Endothelial cell of umbilical vein (primary cell): ENCODE measurements around the gene NTN4. TPM values are rescaled to one million over a fixed set of nuclear protein-coding genes. Genes with fewer than 3 reads are reported as not detected.

Experiments used
- BruUV-seq: library from RNA; stranded (reverse); fragments of 400-500 nt; replicated peaks from 2 replicates; lab custom pipeline; 2021; lab: Mats Ljungman, UMichigan
- CTCF ChIA-PET: fragments of 300-600, 350-600 bp; sonication (Branson Sonifier 250); formaldehyde crosslinking; loops from one replicate; lab custom pipeline; 2021; ENCODE audit warnings: antibody characterized with exemption, inconsistent platforms; lab: Charles Lee
- POLR2A ChIA-PET: fragments of 300-600, 350-600 bp; sonication (Branson Sonifier 250); formaldehyde crosslinking; loops from one replicate; lab custom pipeline; 2021; ENCODE audit warnings: antibody characterized with exemption, inconsistent platforms; lab: Charles Lee
- DNase-seq: peaks from one replicate; pipeline ENCODE4 v3.0.0-alpha.2; 2011; ENCODE audit warnings: low read depth, low spot score
- FAIRE-seq: peaks from 2 replicates; lab custom pipeline; 2011; peaks lifted over from hg19 to GRCh38; lab: Jason Lieb, UNC
- H2AFZ ChIP-seq: 2 replicates; pipeline ENCODE4 v1.6.0; 2012; ENCODE audit warnings: low read depth, low read length, control low read depth, inconsistent platforms
- H3K27ac ChIP-seq: 2 replicates; pipeline ENCODE4 v1.5.1; 2011; ENCODE audit warnings: low read depth, mild to moderate bottlenecking, control low read depth, low read length, moderate library complexity; ENCODE audit not compliant: insufficient read depth
- H3K27me3 ChIP-seq, 2 experiments: 2 replicates each; pipeline versions ENCODE4 v1.6.0 to v1.6.1; 2011; ENCODE audit warnings: low read length in 2 of 2, mixed read lengths in 1 of 2; ENCODE audit not compliant: control insufficient read depth in 2 of 2, insufficient read depth in 2 of 2
- H3K36me3 ChIP-seq, 2 experiments: 2 replicates in 1 of 2; 3 replicates in 1 of 2; pipeline ENCODE4 v1.5.1; 2011; ENCODE audit warnings: low read length in 2 of 2, mild to moderate bottlenecking in 1 of 2, moderate library complexity in 1 of 2; ENCODE audit not compliant: control insufficient read depth in 2 of 2, insufficient read depth in 2 of 2; ENCODE audit errors: extremely low read depth in 1 of 2
- H3K4me1 ChIP-seq: 3 replicates; pipeline ENCODE4 v1.5.1; 2011; ENCODE audit warnings: mild to moderate bottlenecking, low read length; ENCODE audit not compliant: control insufficient read depth, insufficient read depth; ENCODE audit errors: extremely low read depth
- H3K4me2 ChIP-seq: 2 replicates; pipeline ENCODE4 v1.6.1; 2011; ENCODE audit warnings: low read length, control low read depth, mixed read lengths; ENCODE audit not compliant: insufficient read depth
- H3K4me3 ChIP-seq, 3 experiments: fragments of 200-600 bp in 1 of 3; sonication (generic), shearing (Covaris generic) in 1 of 3; replicated peaks in 1 of 3; 2 replicates each; pipeline ENCODE4 v1.5.1; 2011 to 2016; ENCODE audit warnings: control low read depth in 3 of 3, low read length in 3 of 3, mild to moderate bottlenecking in 2 of 3, inconsistent platforms in 1 of 3, low read depth in 1 of 3, moderate library complexity in 1 of 3; ENCODE audit not compliant: insufficient read depth in 1 of 3
- H3K79me2 ChIP-seq: 2 replicates; pipeline ENCODE4 v1.6.0; 2012; ENCODE audit warnings: low read length, inconsistent platforms; ENCODE audit not compliant: control insufficient read depth, insufficient read depth
- H3K9ac ChIP-seq: replicated peaks from 2 replicates; pipeline ENCODE3; 2011; ENCODE audit warnings: low read length, control low read depth; ENCODE audit not compliant: insufficient read depth; ENCODE audit errors: extremely low read depth
- H3K9me1 ChIP-seq: replicated peaks from 3 replicates; pipeline ENCODE4 v1.6.0; 2011; ENCODE audit warnings: mild to moderate bottlenecking, low read length; ENCODE audit not compliant: control insufficient read depth, insufficient read depth; ENCODE audit errors: extremely low read depth
- H3K9me3 ChIP-seq: replicated peaks from 2 replicates; pipeline ENCODE4 v1.5.1; 2012; ENCODE audit warnings: low read length, inconsistent platforms; ENCODE audit not compliant: control insufficient read depth, insufficient read depth
- H4K20me1 ChIP-seq: replicated peaks from 2 replicates; pipeline ENCODE3; 2011; ENCODE audit warnings: mild to moderate bottlenecking, low read length; ENCODE audit not compliant: control insufficient read depth, insufficient read depth; ENCODE audit errors: extremely low read depth
- CTCF ChIP-seq, 2 donors: IDR thresholded peaks; 1 replicate in 1 of 2; 2 replicates in 1 of 2; pipeline ENCODE4 v1.5.1; 2011; ENCODE audit warnings: low read length in 2 of 2, mild to moderate bottlenecking in 2 of 2, moderate library complexity in 2 of 2, control low read depth in 1 of 2, inconsistent platforms in 1 of 2, low read depth in 1 of 2; ENCODE audit not compliant: insufficient read depth in 1 of 2; ENCODE audit errors: extremely low read depth in 1 of 2
- EZH2 ChIP-seq: IDR thresholded peaks from 2 replicates; pipeline ENCODE4 v1.6.1; 2012; ENCODE audit warnings: borderline replicate concordance, low read depth, mild to moderate bottlenecking, moderate library complexity, low read length, inconsistent platforms; ENCODE audit not compliant: severe bottlenecking
- FOS ChIP-seq: IDR thresholded peaks from 2 replicates; pipeline ENCODE4 v1.6.1; 2011; ENCODE audit warnings: mild to moderate bottlenecking, low read length, moderate library complexity, borderline replicate concordance; ENCODE audit not compliant: insufficient read depth
- GATA2 ChIP-seq: IDR thresholded peaks from 2 replicates; pipeline ENCODE4 v1.7.0; 2011; ENCODE audit warnings: low read depth, mild to moderate bottlenecking, moderate library complexity, mixed read lengths, low read length; ENCODE audit not compliant: insufficient read length, insufficient read depth
- JUN ChIP-seq: IDR thresholded peaks from 2 replicates; pipeline ENCODE4 v1.6.1; 2011; ENCODE audit warnings: borderline replicate concordance, low read depth; ENCODE audit not compliant: insufficient read length, insufficient read depth
- MYC ChIP-seq: IDR thresholded peaks from one replicate; pipeline ENCODE4 v1.6.1; 2011; ENCODE audit warnings: mild to moderate bottlenecking, low read depth, low read length
- POLR2A ChIP-seq: IDR thresholded peaks from 2 replicates; pipeline ENCODE4 v1.6.1; 2012; ENCODE audit warnings: low read depth, mild to moderate bottlenecking, control low read depth, low read length
- POLR2AphosphoS5 ChIP-seq: IDR thresholded peaks from 2 replicates; pipeline ENCODE4 v1.6.1; 2012; ENCODE audit warnings: low read depth, mild to moderate bottlenecking, control low read depth, low read length, moderate library complexity; ENCODE audit not compliant: insufficient read depth
- dilution Hi-C: fragments of 300-500 bp; cut with MboI; formaldehyde crosslinking; loops from one replicate; pipeline ENCODE4 v1.15.0; 2019; ENCODE audit warnings: low sequenced_read_pairs; ENCODE audit not compliant: extremely low pct_ligation_motif_present
- intact Hi-C: fragments of 100-400 bp; cut with micrococcal nuclease; formaldehyde crosslinking; loops from one replicate; pipeline ENCODE4 v1.10.0; 2022
- polyA plus RNA-seq, 4 experiments: library from polyadenylated mRNA; depleted of rRNA in 3 of 4; stranded (reverse) in 3 of 4; unstranded in 1 of 4; fragments of >200 nt; gene quantifications; 2 replicates each; pipeline versions ENCODE4 v1.2.1 to v1.2.3, GENCODE V29; 2011 to 2012; ENCODE audit warnings: missing spikeins in 1 of 4
- total RNA-seq: library from RNA; stranded (reverse); gene quantifications from 2 replicates; pipeline ENCODE4 v1.2.3, GENCODE V29; 2021
- TF ChIP-seq, protein P1 (sequence below): IDR thresholded peaks from 2 replicates; pipeline ENCODE4 v1.6.1; 2011; ENCODE audit not compliant: insufficient read depth, insufficient read length

Gene NTN4
- total and polyA plus RNA-seq, 2 donors (not counting 3 experiments of a cell fraction or from before 2014, with no cell fraction given) = 120 to 317 TPM

GRCh38 chr12:95693689-95694088 is 96.9 kb downstream of the NTN4 start:
- Histone ChIP-seq H3K4me3 (no peak overlapping the region), H3K79me2 (no peaks in the 10 kb centered on the region), H3K4me2 (no peak overlapping the region), H3K36me3 (peaks cover 0 to 6% of the 10 kb centered on the region in 2 experiments), H3K27me3 (no peaks in the 10 kb centered on the region), H3K4me1 (no peaks in the 10 kb centered on the region), H3K9ac (no peak overlapping the region), H2AFZ (no peak overlapping the region), H4K20me1 (no peaks in the 10 kb centered on the region), H3K27ac (no peak overlapping the region), H3K9me3 (no peaks in the 10 kb centered on the region), H3K9me1 (no peaks in the 10 kb centered on the region)
- TF ChIP-seq POLR2A = no peak
- no peak for TF ChIP-seq POLR2AphosphoS5
- TF ChIP-seq GATA2 = no peak
- TF ChIP-seq EZH2 = no peak
- no peak for TF ChIP-seq MYC
- TF ChIP-seq JUN = no peak
- TF ChIP-seq FOS = no peak
- TF ChIP-seq, protein P1, sequence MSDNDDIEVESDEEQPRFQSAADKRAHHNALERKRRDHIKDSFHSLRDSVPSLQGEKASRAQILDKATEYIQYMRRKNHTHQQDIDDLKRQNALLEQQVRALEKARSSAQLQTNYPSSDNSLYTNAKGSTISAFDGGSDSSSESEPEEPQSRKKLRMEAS = no peak
- no peak for TF ChIP-seq CTCF (IDR thresholded peaks at IDR 0.05; ENCODE audit: extremely low read depth in 1 of 2, insufficient read depth in 1 of 2, low read depth in 1 of 2, low read length in 2 of 2)
- FAIRE-seq (no peak), DNase-seq (no peak)
- dilution Hi-C loops = no loop called here
- intact Hi-C loops = no loop called here
- BruUV-seq = no TSS peak
- POLR2A ChIA-PET = interaction anchor here (0.6 kb wide), 1 partner anchor 15 kb away, joined by 3 read pairs; no protein-coding TSS in a partner anchor
- CTCF ChIA-PET = interaction anchor here (1.3 to 1.5 kb wide), 2 partner anchors 18 to 105 kb away, joined by 3 to 5 read pairs; no protein-coding TSS in a partner anchor
